Activated naive CD4-positive, alpha-beta T cell treated with anti-CD3 and anti-CD28 coated beads, Interleukin-2, amount 10 ng/mL, durations not matched to agents 7 days and 5 days (primary cell): ENCODE data around the gene RAB30.

Source experiments
- CTCF ChIA-PET: fragments of 350-600 bp; sonication (Branson Sonifier 250); formaldehyde crosslinking; loops from one replicate; lab custom pipeline; 2021; ENCODE audit warnings: antibody characterized with exemption; lab: Charles Lee
- DNase-seq: peaks from one replicate; pipeline ENCODE4 v3.0.0-alpha.2; 2020
- H3K27ac Mint-ChIP-seq: one replicate; pipeline ENCODE4 v1.8.0; 2021; ENCODE audit warnings: mild to moderate bottlenecking, moderate library complexity, mixed read lengths
- H3K27me3 Mint-ChIP-seq: one replicate; pipeline ENCODE4 v1.8.0; 2021; ENCODE audit warnings: mild to moderate bottlenecking, mixed read lengths
- H3K36me3 Mint-ChIP-seq: one replicate; pipeline ENCODE4 v1.8.0; 2021; ENCODE audit warnings: mixed read lengths
- H3K4me1 Mint-ChIP-seq: one replicate; pipeline ENCODE4 v1.8.0; 2021; ENCODE audit warnings: mixed read lengths
- H3K4me3 Mint-ChIP-seq: one replicate; pipeline ENCODE4 v1.8.0; 2021; ENCODE audit warnings: mild to moderate bottlenecking, moderate library complexity, mixed read lengths
- H3K9me3 Mint-ChIP-seq: one replicate; pipeline ENCODE4 v1.8.0; 2021; ENCODE audit warnings: mixed read lengths

RAB30 gene

GRCh38 chr11:83063073-83063754 lies 8.5 kb downstream of the RAB30 start:
- no peak for DNase-seq
- H3K36me3 Mint-ChIP-seq, result peaks cover 22% of the 10 kb centered on the region
- peaks cover 17% of the 10 kb centered on the region for H3K9me3 Mint-ChIP-seq
- CTCF ChIA-PET, result interaction anchor here (0.7 to 2.0 kb wide), 2 partner anchors 14 to 56 kb away, joined by 3 to 6 read pairs; no protein-coding TSS in a partner anchor
- H3K4me1 Mint-ChIP-seq, result peaks cover 35% of the 10 kb centered on the region
- H3K4me3 Mint-ChIP-seq, result peak overlapping the region; percentile 55
- H3K27ac Mint-ChIP-seq, result peak overlapping the region; percentile 92
- H3K27me3 Mint-ChIP-seq, result no peaks in the 10 kb centered on the region

- DNase-seq, result no peak
- Mint-ChIP-seq H3K27ac (peak overlapping the region; percentile 92), H3K36me3 (peaks cover 21% of the 10 kb centered on the region), H3K4me1 (peaks cover 35% of the 10 kb centered on the region), H3K4me3 (peak overlapping the region; percentile 25), H3K27me3 (no peaks in the 10 kb centered on the region), H3K9me3 (peaks cover 17% of the 10 kb centered on the region)
- CTCF ChIA-PET, result interaction anchor here (2.0 kb wide), 1 partner anchor 54 kb away, joined by 6 read pairs; no protein-coding TSS in a partner anchor
These were observed 9.8 kb downstream of the RAB30 start for GRCh38 chr11:83061883-83062282.

GRCh38 chr11:83060965-83061364 lies 10.7 kb downstream of the RAB30 start:
- H3K36me3 Mint-ChIP-seq, result peaks cover 23% of the 10 kb centered on the region
- no peak overlapping the region for H3K4me3 Mint-ChIP-seq
- H3K27ac Mint-ChIP-seq, result no peak overlapping the region
- peaks cover 17% of the 10 kb centered on the region for H3K9me3 Mint-ChIP-seq
- H3K4me1 Mint-ChIP-seq, result peaks cover 42% of the 10 kb centered on the region
- H3K27me3 Mint-ChIP-seq, result no peaks in the 10 kb centered on the region
- no peak for DNase-seq
- CTCF ChIA-PET, result no interaction called here

GRCh38 chr11:83057721-83058120 lies 14.0 kb downstream of the RAB30 start:
- Mint-ChIP-seq H3K4me1 (peaks cover 50% of the 10 kb centered on the region), H3K36me3 (peaks cover 33% of the 10 kb centered on the region), H3K27me3 (no peaks in the 10 kb centered on the region), H3K9me3 (peaks cover 17% of the 10 kb centered on the region), H3K27ac (no peak overlapping the region), H3K4me3 (no peak overlapping the region)
- no peak for DNase-seq
- CTCF ChIA-PET, result no interaction called here

GRCh38 chr11:83056611-83057010 lies 15.1 kb downstream of the RAB30 start:
- H3K27me3 Mint-ChIP-seq, result no peaks in the 10 kb centered on the region
- H3K4me3 Mint-ChIP-seq, result no peak overlapping the region
- H3K4me1 Mint-ChIP-seq, result peaks cover 43% of the 10 kb centered on the region
- H3K27ac Mint-ChIP-seq, result no peak overlapping the region
- peaks cover 30% of the 10 kb centered on the region for H3K36me3 Mint-ChIP-seq
- peaks cover 12% of the 10 kb centered on the region for H3K9me3 Mint-ChIP-seq
- CTCF ChIA-PET, result no interaction called here
- DNase-seq, result no peak

GRCh38 chr11:83056204-83056603 lies 15.5 kb downstream of the RAB30 start:
- CTCF ChIA-PET, result no interaction called here
- H3K27me3 Mint-ChIP-seq, result no peaks in the 10 kb centered on the region
- DNase-seq, result no peak
- H3K4me3 Mint-ChIP-seq, result no peak overlapping the region
- H3K4me1 Mint-ChIP-seq, result peaks cover 42% of the 10 kb centered on the region
- H3K9me3 Mint-ChIP-seq, result peaks cover 11% of the 10 kb centered on the region
- no peak overlapping the region for H3K27ac Mint-ChIP-seq
- H3K36me3 Mint-ChIP-seq, result peaks cover 31% of the 10 kb centered on the region

- Mint-ChIP-seq H3K36me3 (peaks cover 22% of the 10 kb centered on the region), H3K27me3 (no peaks in the 10 kb centered on the region), H3K4me3 (no peak overlapping the region), H3K9me3 (peaks cover 2% of the 10 kb centered on the region), H3K4me1 (peaks cover 37% of the 10 kb centered on the region), H3K27ac (no peak overlapping the region)
- CTCF ChIA-PET, result no interaction called here
- DNase-seq, result no peak
These were observed 16.8 kb downstream of the RAB30 start for GRCh38 chr11:83054904-83055380.

- CTCF ChIA-PET, result no interaction called here
- Mint-ChIP-seq H3K4me1 (peaks cover 37% of the 10 kb centered on the region), H3K27ac (peak overlapping the region; percentile 16), H3K4me3 (no peak overlapping the region), H3K36me3 (peaks cover 15% of the 10 kb centered on the region), H3K27me3 (no peaks in the 10 kb centered on the region), H3K9me3 (peaks cover 2% of the 10 kb centered on the region)
- no peak for DNase-seq
These were observed 17.7 kb downstream of the RAB30 start for GRCh38 chr11:83054001-83054400.

GRCh38 chr11:83051760-83052671 lies 19.7 kb downstream of the RAB30 start:
- Mint-ChIP-seq H3K9me3 (peaks cover 2% of the 10 kb centered on the region), H3K4me3 (no peak overlapping the region), H3K4me1 (peaks cover 37% of the 10 kb centered on the region), H3K27me3 (no peaks in the 10 kb centered on the region), H3K36me3 (peaks cover 15% of the 10 kb centered on the region), H3K27ac (no peak overlapping the region)
- CTCF ChIA-PET, result interaction anchor here (1.3 kb wide), 1 partner anchor 198 kb away, joined by 3 read pairs; no protein-coding TSS in a partner anchor
- no peak for DNase-seq

GRCh38 chr11:83047515-83048225 lies 24.0 kb downstream of the RAB30 start:
- no peak for DNase-seq
- H3K36me3 Mint-ChIP-seq, result peaks cover 1% of the 10 kb centered on the region
- H3K4me3 Mint-ChIP-seq, result no peak overlapping the region
- no peaks in the 10 kb centered on the region for H3K27me3 Mint-ChIP-seq
- no peak overlapping the region for H3K27ac Mint-ChIP-seq
- peaks cover 2% of the 10 kb centered on the region for H3K4me1 Mint-ChIP-seq
- CTCF ChIA-PET, result no interaction called here
- peaks cover 2% of the 10 kb centered on the region for H3K9me3 Mint-ChIP-seq

GRCh38 chr11:83046621-83047172 lies 25.0 kb downstream of the RAB30 start:
- no peak overlapping the region for H3K27ac Mint-ChIP-seq
- H3K4me1 Mint-ChIP-seq, result no peaks in the 10 kb centered on the region
- DNase-seq, result no peak
- CTCF ChIA-PET, result interaction anchor here (0.9 kb wide), 1 partner anchor 9 kb away, joined by 3 read pairs; no protein-coding TSS in a partner anchor
- H3K27me3 Mint-ChIP-seq, result no peaks in the 10 kb centered on the region
- no peak overlapping the region for H3K4me3 Mint-ChIP-seq
- H3K36me3 Mint-ChIP-seq, result peaks cover 1% of the 10 kb centered on the region
- peaks cover 2% of the 10 kb centered on the region for H3K9me3 Mint-ChIP-seq

- CTCF ChIA-PET, result interaction anchor here (0.6 kb wide), 1 partner anchor 190 kb away, joined by 3 read pairs; no protein-coding TSS in a partner anchor
- Mint-ChIP-seq H3K36me3 (peaks cover 2% of the 10 kb centered on the region), H3K4me3 (no peak overlapping the region), H3K4me1 (no peaks in the 10 kb centered on the region), H3K27me3 (no peaks in the 10 kb centered on the region), H3K9me3 (no peaks in the 10 kb centered on the region), H3K27ac (no peak overlapping the region)
- DNase-seq, result no peak
These were observed 26.6 kb downstream of the RAB30 start for GRCh38 chr11:83044958-83045712.
